Naive thymus-derived CD4-positive, alpha-beta T cell (primary cell): ENCODE results near the gene ETV6. TPM values are rescaled to one million over a fixed set of nuclear protein-coding genes. Genes with fewer than 3 reads are reported as not detected.

Experiments used
- ATAC-seq: fragments of 150-1000 bp; cut with Tn5 transposase; 2 replicates; pipeline ENCODE4 v1.10.0; 2021; ENCODE audit warnings: mild to moderate bottlenecking, moderate library complexity
- CTCF ChIA-PET: fragments of 350-600 bp; sonication (Branson Sonifier 250); formaldehyde crosslinking; loops from one replicate; lab custom pipeline; 2021; ENCODE audit warnings: antibody characterized with exemption; lab: Charles Lee
- POLR2A ChIA-PET: fragments of 350-600 bp; sonication (Branson Sonifier 250); formaldehyde crosslinking; loops from one replicate; lab custom pipeline; 2021; ENCODE audit warnings: antibody characterized with exemption, inconsistent platforms; lab: Charles Lee
- DNase-seq, 9 donors: peaks; one replicate each; pipeline versions ENCODE4 v3.0.0 to v3.0.0-alpha.2; 2020 to 2022; ENCODE audit warnings: mixed read lengths in 1 of 9
- H3K27ac ChIP-seq: one replicate; pipeline ENCODE4 v1.7.0; 2013; ENCODE audit warnings: mild to moderate bottlenecking, low read depth, low read length, moderate library complexity
- H3K27me3 ChIP-seq, 2 donors: one replicate each; pipeline ENCODE4 v1.7.0; 2013; ENCODE audit warnings: low read length in 2 of 2, mild to moderate bottlenecking in 2 of 2, moderate library complexity in 2 of 2; ENCODE audit not compliant: control insufficient read depth in 2 of 2, insufficient read depth in 2 of 2
- H3K36me3 ChIP-seq, 3 experiments: 1 replicate in 2 of 3; 2 replicates in 1 of 3; pipeline ENCODE4 v1.7.0; 2013; ENCODE audit warnings: low read length in 3 of 3, mild to moderate bottlenecking in 3 of 3, moderate library complexity in 1 of 3; ENCODE audit not compliant: insufficient read depth in 3 of 3, control insufficient read depth in 2 of 3
- H3K4me1 ChIP-seq, 2 donors: one replicate each; pipeline ENCODE4 v1.7.0; 2013; ENCODE audit warnings: low read length in 2 of 2, mild to moderate bottlenecking in 2 of 2, moderate library complexity in 1 of 2; ENCODE audit not compliant: control insufficient read depth in 2 of 2, insufficient read depth in 2 of 2
- H3K4me3 ChIP-seq: 2 replicates; pipeline ENCODE4 v1.7.0; 2013; ENCODE audit warnings: mild to moderate bottlenecking, low read length
- H3K9me3 ChIP-seq, 3 experiments: 1 replicate in 2 of 3; 2 replicates in 1 of 3; pipeline ENCODE4 v1.7.0; 2013; ENCODE audit warnings: low read length in 3 of 3; ENCODE audit not compliant: control insufficient read depth in 2 of 3
- H3K27ac Mint-ChIP-seq, 9 donors: one replicate each; pipeline ENCODE4 v1.8.0; 2020 to 2022; ENCODE audit warnings: mixed read lengths in 9 of 9, mild to moderate bottlenecking in 8 of 9, moderate library complexity in 5 of 9, inconsistent platforms in 2 of 9
- H3K27me3 Mint-ChIP-seq, 5 donors: one replicate each; pipeline ENCODE4 v1.8.0; 2021 to 2022; ENCODE audit warnings: mixed read lengths in 5 of 5, mild to moderate bottlenecking in 1 of 5
- H3K36me3 Mint-ChIP-seq, 5 donors: one replicate each; pipeline ENCODE4 v1.8.0; 2020 to 2022; ENCODE audit warnings: mixed read lengths in 5 of 5, mild to moderate bottlenecking in 3 of 5, inconsistent platforms in 1 of 5
- H3K4me1 Mint-ChIP-seq, 7 donors: one replicate each; pipeline ENCODE4 v1.8.0; 2020 to 2022; ENCODE audit warnings: mixed read lengths in 7 of 7, mild to moderate bottlenecking in 3 of 7, inconsistent platforms in 1 of 7
- H3K4me3 Mint-ChIP-seq, 10 donors: one replicate each; pipeline ENCODE4 v1.8.0; 2020 to 2022; ENCODE audit warnings: mild to moderate bottlenecking in 10 of 10, mixed read lengths in 10 of 10, moderate library complexity in 6 of 10, inconsistent platforms in 2 of 10
- H3K9me3 Mint-ChIP-seq, 11 donors: one replicate each; pipeline ENCODE4 v1.8.0; 2020 to 2022; ENCODE audit warnings: mixed read lengths in 11 of 11, mild to moderate bottlenecking in 4 of 11, inconsistent platforms in 1 of 11, moderate library complexity in 1 of 11
- intact Hi-C, 2 donors: fragments of 100-400 bp; cut with micrococcal nuclease; formaldehyde crosslinking; loops; one replicate each; pipeline ENCODE4 v1.15.1; 2023
- polyA plus RNA-seq, 2 donors: library from polyadenylated mRNA; unstranded; fragments of 300-500 nt; fragmentation: Illumina TruSeq; gene quantifications; one replicate each; pipeline ENCODE4 v1.2.3, GENCODE V29; 2021
- total RNA-seq, 6 experiments: library from RNA in 5 of 6; stranded (reverse) in 5 of 6; gene quantifications; 1 replicate in 5 of 6; 2 replicates in 1 of 6; pipeline ENCODE4 v1.2.3 and lab custom pipeline; 2021 to 2026

The ETV6 gene
- total and polyA plus RNA-seq, 7 experiments from 2014 or later, result 2.2 to 70.3 (median 25.3) TPM

DNA sequence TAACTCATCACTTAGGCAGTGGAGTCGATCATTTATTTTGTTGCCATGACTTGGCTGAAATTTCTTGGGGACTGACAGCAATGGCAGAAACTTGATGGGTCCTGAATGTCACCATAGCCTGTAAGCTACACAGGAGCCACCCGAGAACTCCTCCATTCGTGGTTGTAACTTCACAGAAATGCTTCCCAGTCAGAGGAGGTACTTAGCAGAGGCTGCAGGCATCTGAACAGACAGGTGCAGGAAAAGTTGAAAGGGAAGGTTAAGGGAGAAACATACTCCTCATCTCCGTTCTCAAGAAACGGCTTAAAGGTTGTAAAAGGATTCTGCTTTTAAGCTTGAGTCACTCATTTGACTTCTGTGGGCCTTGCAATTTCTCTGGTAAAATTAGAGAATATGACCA, 47.7 kb downstream of the ETV6 start:
- POLR2A ChIA-PET, result interaction anchor here (0.6 to 0.7 kb wide), 3 partner anchors 30 to 127 kb away, joined by 3 to 5 read pairs (median 3); no protein-coding TSS in a partner anchor
- Histone ChIP-seq H3K9me3 (no peaks in the 10 kb centered on the region), H3K4me3 (no peak overlapping the region), H3K27ac (no peak overlapping the region), H3K4me1 (no peaks in the 10 kb centered on the region), H3K27me3 (no peaks in the 10 kb centered on the region), H3K36me3 (no peaks in the 10 kb centered on the region)
- Mint-ChIP-seq H3K27ac (peak overlapping the region in 1 of 9 donors; percentile 22), H3K36me3 (peaks cover 0 to 32% (median 13%) of the 10 kb centered on the region in 5 donors), H3K9me3 (no peaks in the 10 kb centered on the region), H3K27me3 (no peaks in the 10 kb centered on the region), H3K4me3 (no peak overlapping the region), H3K4me1 (peaks cover 21 to 71% (median 37%) of the 10 kb centered on the region in 7 donors)
- CTCF ChIA-PET, result interaction anchor here (0.7 kb wide), 1 partner anchor 47 kb away, joined by 4 read pairs; the partner anchor contains the start of gene ETV6
- ATAC-seq (no peak), DNase-seq (no peak)
- intact Hi-C loops, result no loop called here

DNA sequence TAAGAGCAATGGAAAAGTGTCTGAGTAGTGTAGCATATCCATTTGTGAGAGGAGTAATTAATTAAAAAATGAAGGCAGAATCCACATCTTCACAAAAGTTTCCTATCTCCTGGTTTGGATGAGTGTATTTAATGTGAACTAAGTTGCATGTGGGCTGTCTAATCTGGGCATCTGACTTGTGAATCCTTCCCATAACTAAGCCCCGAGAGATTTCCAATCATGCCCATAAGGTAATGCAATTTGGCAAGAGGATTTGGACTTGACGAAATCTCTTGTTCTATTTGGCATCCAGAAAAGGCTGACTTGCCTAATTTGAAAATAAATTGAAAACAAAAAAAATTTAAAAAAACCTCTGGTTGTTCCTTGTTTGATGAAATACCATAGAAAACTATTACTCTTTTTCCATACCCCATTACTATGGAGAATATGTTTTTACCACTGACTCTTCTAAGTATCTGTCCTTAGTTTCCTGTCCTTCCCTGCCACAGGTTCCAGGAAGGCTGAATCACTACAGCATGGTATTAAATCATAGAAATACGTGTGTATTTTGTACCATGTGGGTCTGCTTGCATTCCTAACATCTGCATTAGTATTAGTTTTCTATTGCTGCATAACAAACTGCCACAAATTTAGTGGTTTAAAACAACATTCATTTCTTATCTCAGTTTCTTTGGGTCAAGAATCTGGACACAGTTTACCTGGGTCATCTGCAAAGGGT, 48.4 kb downstream of the ETV6 start:
- intact Hi-C loops, result no loop called here
- Histone ChIP-seq H3K9me3 (no peaks in the 10 kb centered on the region), H3K36me3 (no peaks in the 10 kb centered on the region), H3K27ac (no peak overlapping the region), H3K27me3 (no peaks in the 10 kb centered on the region), H3K4me1 (no peaks in the 10 kb centered on the region), H3K4me3 (no peak overlapping the region)
- H3K27me3 Mint-ChIP-seq, result no peaks in the 10 kb centered on the region
- peaks cover 17 to 73% (median 40%) of the 10 kb centered on the region in 7 donors for H3K4me1 Mint-ChIP-seq
- DNase-seq (no peak), ATAC-seq (no peak)
- CTCF ChIA-PET, result interaction anchor here (0.7 kb wide), 1 partner anchor 48 kb away, joined by 4 read pairs; the partner anchor contains the start of gene ETV6
- POLR2A ChIA-PET, result interaction anchor here (0.6 kb wide), 1 partner anchor 31 kb away, joined by 5 read pairs; no protein-coding TSS in a partner anchor
- H3K9me3 Mint-ChIP-seq, result no peaks in the 10 kb centered on the region
- H3K36me3 Mint-ChIP-seq, result peaks cover 0 to 34% (median 13%) of the 10 kb centered on the region in 5 donors
- H3K27ac Mint-ChIP-seq, result peak overlapping the region in 1 of 9 donors; percentile 22
- H3K4me3 Mint-ChIP-seq, result no peak overlapping the region

DNA sequence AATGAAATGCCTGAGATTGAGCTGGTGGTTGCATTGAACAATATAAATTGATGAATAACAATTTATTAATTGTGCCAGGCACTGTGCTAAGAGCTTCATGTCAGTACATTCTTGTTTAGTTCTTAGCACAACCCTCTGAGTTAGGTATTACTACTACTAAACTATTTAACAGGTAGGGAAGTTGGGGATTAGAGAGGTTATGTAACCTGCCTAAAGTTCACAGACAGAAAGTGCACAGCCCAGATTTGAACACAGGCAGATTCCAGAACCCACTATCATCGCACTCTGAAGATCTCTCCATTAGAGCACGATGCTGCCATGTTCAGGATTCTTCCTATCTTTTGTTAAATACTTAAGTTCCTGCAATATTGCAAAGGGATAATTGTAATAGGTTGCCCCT, 49.3 kb downstream of the ETV6 start:
- POLR2A ChIA-PET, result no interaction called here
- no peaks in the 10 kb centered on the region for H3K9me3 Mint-ChIP-seq
- H3K4me3 Mint-ChIP-seq, result no peak overlapping the region

DNA sequence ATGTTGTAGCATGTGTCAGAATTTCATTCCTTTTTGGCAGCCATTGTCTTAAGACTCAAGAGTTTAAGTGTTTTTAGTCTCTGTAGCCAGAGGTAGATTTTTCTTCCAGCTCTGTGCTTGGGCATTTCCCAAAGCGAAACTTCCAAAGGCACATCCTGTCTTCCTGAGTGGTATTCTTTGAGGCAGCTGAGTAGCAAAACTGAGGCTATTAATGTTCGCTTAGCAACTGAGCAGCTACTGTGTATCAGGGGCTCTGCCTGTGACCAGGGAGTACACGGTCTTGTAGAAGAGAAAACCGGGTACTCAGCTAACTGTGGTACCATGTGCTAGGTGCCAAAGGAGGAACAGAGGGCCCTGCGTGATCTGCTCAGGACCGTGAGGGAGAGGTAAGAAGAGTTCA, 52.0 kb downstream of the ETV6 start:
- Mint-ChIP-seq H3K4me1 (peaks cover 13 to 65% (median 41%) of the 10 kb centered on the region in 7 donors), H3K27ac (peak overlapping the region in 2 of 9 donors; percentile 46 to 71), H3K36me3 (peaks cover 0 to 25% (median 4%) of the 10 kb centered on the region in 5 donors), H3K27me3 (no peaks in the 10 kb centered on the region), H3K9me3 (no peaks in the 10 kb centered on the region), H3K4me3 (no peak overlapping the region)
- no peaks in the 10 kb centered on the region for H3K27me3 ChIP-seq
- H3K36me3 ChIP-seq, result no peaks in the 10 kb centered on the region
- no peaks in the 10 kb centered on the region for H3K4me1 ChIP-seq
- ATAC-seq (no peak), DNase-seq (no peak)
- intact Hi-C loops, result no loop called here
- ChIA-PET CTCF (no interaction called here), POLR2A (no interaction called here)
- H3K9me3 ChIP-seq, result no peaks in the 10 kb centered on the region
- H3K4me3 ChIP-seq, result no peak overlapping the region
- H3K27ac ChIP-seq, result no peak overlapping the region

More for the DNA sequence above, 49.3 kb downstream of the ETV6 start:
- H3K4me1 Mint-ChIP-seq, result peaks cover 17 to 70% (median 36%) of the 10 kb centered on the region in 7 donors
- no peaks in the 10 kb centered on the region for H3K36me3 ChIP-seq
- no peak overlapping the region for H3K27ac ChIP-seq
- ATAC-seq, result no peak
- H3K27ac Mint-ChIP-seq, result no peak overlapping the region
- peaks cover 0 to 32% (median 13%) of the 10 kb centered on the region in 5 donors for H3K36me3 Mint-ChIP-seq
- H3K27me3 ChIP-seq, result no peaks in the 10 kb centered on the region
- H3K4me3 ChIP-seq, result no peak overlapping the region
- DNase-seq, result no peak
- no peaks in the 10 kb centered on the region for H3K9me3 ChIP-seq
- no peaks in the 10 kb centered on the region for H3K27me3 Mint-ChIP-seq
- no peaks in the 10 kb centered on the region for H3K4me1 ChIP-seq
- CTCF ChIA-PET, result no interaction called here
- intact Hi-C loops, result loop anchor here in 1 of 2 donors (1.0 kb wide), 1 partner anchor 14 kb away; no protein-coding TSS in a partner anchor

DNA sequence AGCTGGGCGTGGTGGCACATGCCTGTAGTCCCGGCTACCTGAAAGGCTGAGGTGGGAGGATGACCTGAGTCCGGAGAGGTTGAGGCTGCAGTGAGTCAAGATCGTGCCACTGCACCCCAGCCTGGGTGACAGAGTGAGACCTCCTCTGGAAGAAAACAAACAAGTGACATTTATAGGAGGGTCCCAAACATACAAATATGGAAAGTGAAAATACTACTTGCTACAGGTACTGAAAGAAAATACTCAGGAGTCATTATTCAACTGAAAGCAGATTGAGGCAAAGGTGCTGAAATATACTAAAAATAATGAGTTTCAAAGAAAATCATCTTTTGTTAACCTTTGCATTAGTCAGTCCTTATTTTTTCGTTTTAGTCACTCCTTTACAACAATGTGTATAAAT, 53.5 kb downstream of the ETV6 start:
- Histone ChIP-seq H3K27ac (no peak overlapping the region), H3K27me3 (no peaks in the 10 kb centered on the region), H3K9me3 (no peaks in the 10 kb centered on the region), H3K4me3 (no peak overlapping the region), H3K36me3 (no peaks in the 10 kb centered on the region), H3K4me1 (no peaks in the 10 kb centered on the region)
- CTCF ChIA-PET, result no interaction called here
- Mint-ChIP-seq H3K4me1 (peaks cover 17 to 69% (median 42%) of the 10 kb centered on the region in 7 donors), H3K4me3 (no peak overlapping the region), H3K9me3 (no peaks in the 10 kb centered on the region), H3K36me3 (peaks cover 0 to 18% (median 6%) of the 10 kb centered on the region in 5 donors), H3K27ac (peak overlapping the region in 1 of 9 donors; percentile 27), H3K27me3 (no peaks in the 10 kb centered on the region)
- ATAC-seq (no peak), DNase-seq (no peak)
- intact Hi-C loops, result no loop called here
- POLR2A ChIA-PET, result no interaction called here

DNA sequence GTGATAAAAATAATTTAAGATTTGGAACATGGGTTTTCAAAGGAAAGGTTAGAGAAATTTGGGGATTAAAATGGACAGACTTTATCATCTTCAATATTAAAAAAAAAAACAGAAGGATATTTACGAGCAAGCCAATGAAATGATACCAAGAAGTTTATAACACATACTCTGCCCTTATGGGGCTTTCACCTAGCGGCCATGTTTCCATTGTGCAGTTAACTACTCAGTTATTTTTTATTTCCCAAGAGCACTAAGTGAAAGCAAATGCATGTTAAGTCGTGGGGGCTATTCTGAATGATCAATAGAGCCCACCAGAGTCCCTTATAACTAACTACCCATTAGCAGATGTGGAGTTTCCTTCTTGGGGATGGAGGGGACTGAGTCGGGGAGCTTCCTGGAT, 53.9 kb downstream of the ETV6 start:
- Mint-ChIP-seq H3K4me1 (peaks cover 18 to 66% (median 39%) of the 10 kb centered on the region in 7 donors), H3K4me3 (no peak overlapping the region), H3K9me3 (no peaks in the 10 kb centered on the region), H3K27me3 (no peaks in the 10 kb centered on the region), H3K36me3 (peaks cover 0 to 15% (median 6%) of the 10 kb centered on the region in 5 donors), H3K27ac (no peak overlapping the region)
- H3K36me3 ChIP-seq, result no peaks in the 10 kb centered on the region
- CTCF ChIA-PET, result no interaction called here
- no peak overlapping the region for H3K27ac ChIP-seq
- no peaks in the 10 kb centered on the region for H3K27me3 ChIP-seq
- H3K4me3 ChIP-seq, result no peak overlapping the region
- no peak for ATAC-seq
- H3K4me1 ChIP-seq, result no peaks in the 10 kb centered on the region
- intact Hi-C loops, result no loop called here
- no peaks in the 10 kb centered on the region for H3K9me3 ChIP-seq
- no peak for DNase-seq
- POLR2A ChIA-PET, result no interaction called here
